DMS114 treated with DMSO at 0.1 percent for 48 hours (cell line): ENCODE measurements around the gene TSTD1.

Experiments
- DNase-seq: peaks from one replicate; lab custom pipeline; 2025; ENCODE audit not compliant: unreplicated experiment; lab: John Stamatoyannopoulos, UW

TSTD1 gene, protein sequence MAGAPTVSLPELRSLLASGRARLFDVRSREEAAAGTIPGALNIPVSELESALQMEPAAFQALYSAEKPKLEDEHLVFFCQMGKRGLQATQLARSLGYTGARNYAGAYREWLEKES

DNA sequence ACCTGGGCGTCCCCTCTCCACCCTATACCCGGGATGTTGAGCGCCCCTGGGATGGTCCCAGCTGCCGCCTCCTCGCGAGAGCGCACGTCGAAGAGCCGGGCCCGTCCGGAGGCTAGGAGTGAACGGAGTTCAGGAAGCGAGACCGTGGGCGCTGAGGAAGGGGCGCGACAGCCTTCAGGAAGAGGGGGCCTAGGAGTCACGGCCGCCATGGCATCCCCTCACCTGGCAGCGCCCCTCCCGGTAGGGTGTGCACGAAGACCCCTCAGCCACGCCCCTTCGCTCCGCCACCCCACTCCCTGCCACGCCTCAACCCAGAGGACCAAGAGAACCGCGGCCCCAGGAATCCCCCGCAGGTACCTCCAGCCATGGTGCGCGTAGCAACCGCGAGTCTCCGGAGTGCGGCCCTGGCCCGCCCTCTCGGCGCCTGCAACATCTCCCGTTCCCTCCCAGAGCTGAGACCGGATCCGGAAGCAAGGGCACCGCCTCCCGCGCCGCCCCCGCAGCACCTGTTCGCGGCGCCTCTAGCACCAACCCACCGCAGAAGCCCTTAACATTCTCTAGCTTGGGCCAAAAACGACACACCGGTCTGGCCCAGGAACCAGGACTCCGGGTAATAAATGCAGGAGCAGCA lies at the start of gene TSTD1:
Gene TSTD1, minus strand, starts transcription at position 442 of the 631 bp plus-strand sequence. Its CDS starts 75 bp downstream, at position 367.
- DNase-seq, result peak; percentile 56

DNA sequence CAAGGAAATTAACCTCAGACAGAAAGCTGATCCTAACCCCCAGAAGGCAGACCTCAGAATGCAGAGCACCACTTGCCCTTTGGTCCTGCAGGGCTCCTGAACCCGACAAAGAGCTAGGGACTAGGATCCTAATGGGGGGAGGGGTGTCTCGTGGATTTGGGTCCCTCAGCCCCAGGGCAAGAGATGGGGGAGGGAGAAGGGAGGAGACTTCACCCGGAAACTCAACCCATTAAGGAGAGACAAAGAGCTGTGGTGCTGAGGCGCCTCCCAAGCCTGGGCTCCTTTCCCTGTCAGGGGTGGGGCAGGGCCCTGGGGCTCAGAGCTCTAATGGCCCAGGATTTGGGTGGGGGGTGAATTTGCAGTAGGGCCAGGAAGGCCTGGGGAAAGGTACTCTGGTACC lies 47.7 kb upstream of the TSTD1 start:
- DNase-seq, result no peak

DNA sequence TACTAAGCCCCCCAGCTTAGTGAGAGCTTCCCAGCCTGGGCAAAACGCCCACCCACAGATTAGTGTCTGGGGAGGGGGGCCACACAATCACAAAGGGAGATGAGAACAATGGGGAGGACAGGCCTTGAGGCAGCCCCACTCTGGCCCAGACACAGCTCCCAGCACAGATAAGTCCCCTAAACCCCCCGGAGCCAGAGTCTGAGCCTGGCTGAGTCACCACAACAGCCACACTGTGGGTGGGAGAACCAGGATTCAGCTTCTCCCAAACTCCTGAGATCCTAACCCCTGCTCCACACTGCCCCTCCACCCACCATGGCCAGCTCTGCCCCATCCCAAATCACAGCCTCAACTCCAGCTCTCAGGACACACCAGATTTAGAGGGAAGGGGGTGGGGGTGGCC lies 46.4 kb upstream of the TSTD1 start:
- no peak for DNase-seq

DNA sequence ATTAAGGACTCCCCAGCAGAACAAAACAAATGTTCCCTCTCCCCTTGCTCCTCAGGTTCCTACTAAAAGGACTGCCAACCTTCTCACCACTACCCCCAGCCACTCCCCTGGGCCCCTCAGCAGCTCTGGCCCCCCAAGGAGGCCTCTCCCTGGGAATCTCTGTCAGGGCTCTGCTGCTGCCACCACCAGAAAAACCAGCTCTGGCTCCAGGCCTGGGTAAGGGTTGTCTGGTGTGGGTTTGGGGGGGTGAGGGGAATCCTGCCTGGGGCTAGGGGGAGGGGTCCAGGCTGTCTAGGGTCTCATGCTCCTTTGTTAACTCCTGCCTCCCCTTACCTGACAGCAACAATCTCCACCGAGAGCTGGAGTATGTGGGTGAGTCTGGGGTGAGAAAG lies 45.8 kb upstream of the TSTD1 start:
- DNase-seq, result no peak

DNA sequence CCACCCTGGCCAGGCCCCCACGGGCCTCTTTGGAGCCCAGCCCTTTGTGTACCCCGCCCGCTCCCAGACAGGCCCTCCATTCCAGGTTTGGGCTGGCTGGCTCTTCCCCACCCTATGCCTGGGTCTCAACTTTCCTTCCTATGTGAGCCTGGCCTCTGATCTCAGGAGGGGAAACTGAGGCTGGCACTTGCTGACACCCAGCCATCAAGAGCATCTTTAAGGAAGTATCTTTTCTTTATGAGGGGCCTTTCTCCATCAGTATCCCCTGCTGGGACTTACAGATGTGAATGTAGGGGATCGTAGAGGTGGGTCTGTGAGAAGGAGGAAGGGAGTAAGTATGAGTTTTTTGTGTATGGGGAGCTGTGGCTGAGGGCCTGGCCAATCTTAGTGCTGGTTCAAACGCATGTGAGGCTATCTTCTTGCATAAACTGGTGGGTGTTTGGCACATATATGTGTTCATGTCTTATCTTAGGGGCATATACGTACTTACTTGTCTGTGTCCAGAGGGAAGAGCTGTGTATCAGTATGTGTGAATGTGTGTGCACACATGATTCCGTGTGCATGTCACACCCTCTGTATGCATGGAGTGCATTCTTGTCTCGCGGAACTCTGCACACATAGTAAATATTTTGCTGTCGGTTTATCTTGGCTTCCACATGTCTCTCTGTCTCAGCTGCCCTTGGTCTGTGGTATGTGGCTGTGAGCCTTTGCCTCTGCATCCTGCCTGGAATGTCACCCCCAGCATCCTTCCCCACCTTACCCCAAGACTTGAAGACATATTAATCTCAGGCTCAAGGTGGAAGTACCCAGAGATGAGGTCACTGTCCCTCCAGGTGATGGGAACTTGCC lies 45.2 kb upstream of the TSTD1 start:
- no peak for DNase-seq

DNA sequence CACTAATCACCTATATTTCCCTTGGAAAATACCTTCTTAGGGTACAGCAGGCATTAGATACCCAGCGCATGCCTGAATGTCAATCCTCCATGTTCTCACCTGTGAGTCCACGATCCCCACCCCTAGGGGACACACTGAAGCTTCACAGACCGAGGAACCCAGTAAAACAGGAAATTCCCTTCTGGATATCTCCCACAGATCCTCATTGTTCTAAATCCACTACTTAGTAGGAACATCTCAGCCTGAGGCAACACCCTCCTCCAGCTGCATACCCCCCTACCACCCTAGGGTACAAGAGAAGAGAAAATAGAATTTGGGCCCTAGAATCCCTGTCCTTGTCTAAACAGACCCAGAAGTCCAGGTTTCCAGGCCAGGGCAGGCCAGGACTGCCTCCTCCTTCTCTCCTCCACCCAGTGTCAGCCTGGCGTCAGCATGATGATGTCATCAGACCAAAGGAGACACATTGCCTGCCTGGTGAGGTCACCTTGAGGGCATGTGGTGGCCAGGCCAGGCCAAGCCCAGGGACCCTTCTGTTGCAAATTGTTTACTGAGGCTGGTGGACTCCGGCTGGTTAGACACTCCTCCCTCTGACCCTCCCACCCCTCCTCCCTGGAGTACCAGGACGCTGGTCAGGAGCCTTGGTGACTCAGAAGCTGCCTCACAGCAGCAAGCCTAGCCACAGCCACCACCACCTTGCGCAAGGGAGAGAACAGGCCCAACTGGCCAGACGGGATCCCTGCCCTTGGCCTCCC lies 44.4 kb upstream of the TSTD1 start:
- DNase-seq, result no peak

DNA sequence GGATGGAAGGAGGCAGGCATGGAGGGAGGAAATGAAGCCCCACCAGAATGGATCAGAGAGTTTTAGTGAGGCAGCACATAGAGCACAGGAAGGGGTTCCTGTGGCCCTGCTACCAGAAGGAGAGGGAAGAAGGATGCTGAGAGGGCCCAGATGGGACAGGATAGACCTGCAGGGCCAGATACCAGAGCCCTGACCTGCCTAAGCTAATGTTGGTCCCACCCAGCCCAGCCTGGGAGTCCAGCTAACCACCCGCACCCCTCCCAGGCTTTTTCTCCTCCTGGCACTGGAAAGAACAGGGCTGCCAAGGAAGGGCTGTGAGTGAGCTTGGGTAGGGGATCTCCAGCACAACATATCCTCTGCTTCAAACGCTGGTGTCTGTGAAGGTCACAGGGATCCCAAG lies 43.7 kb upstream of the TSTD1 start:
- no peak for DNase-seq

DNA sequence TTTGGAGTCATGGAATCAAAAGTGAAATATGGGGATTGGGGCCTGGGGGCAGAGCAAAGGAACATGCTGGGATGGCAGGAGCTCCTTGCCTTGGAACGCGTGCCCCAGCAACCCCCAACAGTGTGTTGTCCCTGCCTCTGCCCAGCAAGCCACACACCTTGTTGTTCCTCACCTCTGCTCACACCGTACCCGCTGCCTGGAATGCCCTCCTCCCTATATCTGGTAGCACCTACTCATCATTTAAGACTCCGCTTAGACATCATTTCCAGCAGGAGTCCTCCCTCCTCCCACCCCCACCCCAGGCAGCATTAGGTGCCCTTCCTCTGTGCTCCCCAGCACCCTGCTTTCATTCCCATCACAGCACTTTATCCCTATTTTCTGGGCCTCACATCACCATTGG lies 42.8 kb upstream of the TSTD1 start:
- no peak for DNase-seq

DNA sequence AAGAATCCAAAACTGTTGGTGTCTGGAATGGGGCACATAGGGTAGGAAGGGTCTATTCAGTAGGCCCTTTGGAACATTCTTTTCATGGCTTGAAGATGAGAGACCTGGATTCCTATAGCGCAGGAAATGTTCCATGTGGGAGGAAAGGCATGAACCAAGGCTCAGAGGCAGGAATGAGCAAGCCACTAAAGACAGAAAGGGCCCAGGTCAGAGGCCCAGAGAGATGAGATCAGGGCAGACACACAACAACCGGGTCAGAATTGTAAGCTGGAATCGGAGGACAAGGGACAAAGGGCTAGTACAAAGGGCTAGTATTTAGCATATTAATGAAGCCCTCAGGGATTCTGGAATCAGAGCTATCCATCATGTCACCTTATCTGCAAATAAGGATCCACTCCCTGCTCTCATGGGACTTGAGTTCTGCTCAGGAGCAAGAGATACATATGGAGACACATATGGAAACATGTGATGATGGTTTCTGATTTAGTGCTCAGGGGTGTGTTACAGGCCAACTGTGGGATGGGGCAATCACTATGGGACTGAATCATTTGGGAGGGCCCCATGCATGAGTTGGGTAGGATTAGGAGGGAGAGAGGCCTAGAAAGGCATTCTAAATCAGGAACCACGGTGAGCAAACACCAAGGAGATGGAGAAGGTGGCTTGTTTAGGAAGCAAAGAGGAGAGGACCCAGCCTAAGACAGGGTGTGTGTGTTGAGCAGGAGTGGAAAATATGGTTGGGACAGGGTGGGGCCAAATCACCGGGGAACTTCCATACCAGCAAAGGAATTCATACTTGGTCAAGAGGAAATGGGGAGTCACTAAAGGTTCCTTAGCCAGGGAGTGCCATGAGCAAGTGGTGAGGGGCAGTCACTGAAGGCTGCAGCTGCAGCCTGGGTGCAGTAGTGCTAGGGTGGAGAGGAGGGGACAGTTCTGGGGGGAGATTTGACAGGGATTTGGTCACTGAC lies 42.0 kb upstream of the TSTD1 start:
- DNase-seq, result no peak

DNA sequence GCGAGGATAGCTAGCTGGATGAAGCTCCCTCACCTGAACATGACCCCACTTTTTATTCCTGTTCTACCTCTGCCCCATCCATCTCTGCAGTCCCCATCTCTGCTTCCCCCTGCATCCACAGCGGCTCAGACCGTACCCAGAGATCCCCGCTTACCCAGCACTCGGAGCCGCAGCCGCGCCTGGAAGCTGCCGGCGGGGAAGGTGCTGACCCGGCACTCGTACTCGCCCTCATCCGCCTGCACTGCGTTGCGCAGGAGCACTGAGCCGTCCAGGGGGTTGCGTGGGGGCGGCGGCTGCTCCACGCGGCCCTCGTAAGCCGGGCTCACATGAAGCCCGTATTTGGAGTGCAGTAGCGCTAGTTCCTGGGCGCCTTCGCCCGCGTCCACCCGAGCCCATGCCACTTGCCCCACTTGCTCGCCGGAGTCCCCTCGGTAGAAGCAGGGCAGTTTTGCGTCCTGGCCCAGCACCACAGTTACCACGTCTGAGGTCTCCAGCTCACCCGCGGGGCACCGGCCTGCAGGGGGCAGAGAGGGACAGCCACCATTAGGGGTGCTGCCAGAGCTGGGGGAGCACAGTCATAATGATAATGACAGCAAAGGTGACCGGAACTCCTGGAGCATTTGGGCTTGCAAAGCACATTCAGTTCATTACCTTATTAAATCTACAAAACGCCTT lies 40.8 kb upstream of the TSTD1 start:
- no peak for DNase-seq

DNA sequence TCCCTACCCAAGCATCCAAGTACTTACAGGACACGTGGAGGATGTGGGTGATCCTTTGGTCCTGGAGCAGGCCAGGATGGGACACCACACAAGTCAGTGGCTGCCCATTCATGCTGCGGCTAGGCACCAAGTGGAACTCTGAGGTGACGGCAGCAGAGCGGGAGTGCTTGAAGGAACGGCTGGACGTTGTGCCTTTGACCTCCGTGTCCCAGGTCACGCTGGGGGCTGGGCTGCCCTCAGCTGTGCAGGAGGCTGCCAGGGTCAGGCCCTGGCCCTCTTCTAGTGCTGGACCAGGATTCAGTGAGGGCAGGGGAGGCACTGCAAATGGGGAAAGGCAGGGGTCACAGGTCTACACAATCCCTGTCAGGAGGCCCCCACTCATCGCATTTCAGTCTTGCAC lies 38.7 kb upstream of the TSTD1 start:
- no peak for DNase-seq

DNA sequence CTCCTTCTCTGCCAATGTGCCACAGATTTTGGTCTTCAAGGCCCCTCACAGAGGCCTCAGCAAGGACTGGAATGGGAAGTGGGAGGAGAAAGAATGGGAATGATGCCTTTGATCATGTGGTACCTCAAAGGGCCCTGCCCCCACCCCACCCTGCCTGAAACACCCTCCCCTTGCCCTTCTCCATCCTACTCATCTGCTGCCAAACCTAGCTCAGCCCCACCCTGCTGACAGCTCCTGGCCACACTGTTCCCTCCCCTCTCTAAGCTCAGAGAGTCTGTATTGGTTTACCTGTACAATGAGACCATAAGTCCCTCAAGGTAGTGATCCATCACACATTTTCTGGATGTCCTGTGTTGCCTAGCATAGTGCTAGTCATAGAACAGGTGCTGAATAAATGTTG lies 37.6 kb upstream of the TSTD1 start:
- no peak for DNase-seq

DNA sequence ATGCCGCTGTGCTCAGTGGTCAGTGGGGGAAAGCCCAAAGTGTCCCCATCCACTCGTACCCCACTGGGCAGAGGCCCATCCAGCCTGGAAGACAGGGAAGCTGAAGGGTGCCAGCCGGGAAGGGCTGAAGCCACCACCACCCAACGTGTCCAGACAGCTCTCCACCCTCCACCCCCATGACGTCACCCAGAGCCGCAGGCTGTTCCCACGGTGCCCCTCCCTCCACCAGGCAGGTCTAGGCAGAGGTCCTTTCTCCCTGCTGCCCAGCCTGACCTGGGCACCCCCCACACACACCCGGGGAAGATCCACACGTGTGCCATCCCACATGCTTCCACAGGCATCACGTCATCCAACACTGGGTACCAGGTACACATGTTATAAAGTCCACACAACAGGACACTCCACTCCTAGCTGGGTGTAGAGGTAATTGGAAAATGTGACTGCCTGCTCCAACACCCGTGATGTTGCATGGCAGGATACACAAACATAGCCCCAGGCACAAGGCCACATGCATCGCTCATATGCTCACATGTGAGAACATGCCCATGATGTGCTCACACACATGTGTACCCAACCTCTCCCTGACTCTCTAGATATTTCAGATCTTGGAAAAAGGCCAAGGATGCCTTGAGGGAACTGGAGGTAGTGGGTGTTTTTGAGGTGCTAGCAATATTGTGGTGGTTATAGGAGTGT lies 36.1 kb upstream of the TSTD1 start:
- no peak for DNase-seq

DNA sequence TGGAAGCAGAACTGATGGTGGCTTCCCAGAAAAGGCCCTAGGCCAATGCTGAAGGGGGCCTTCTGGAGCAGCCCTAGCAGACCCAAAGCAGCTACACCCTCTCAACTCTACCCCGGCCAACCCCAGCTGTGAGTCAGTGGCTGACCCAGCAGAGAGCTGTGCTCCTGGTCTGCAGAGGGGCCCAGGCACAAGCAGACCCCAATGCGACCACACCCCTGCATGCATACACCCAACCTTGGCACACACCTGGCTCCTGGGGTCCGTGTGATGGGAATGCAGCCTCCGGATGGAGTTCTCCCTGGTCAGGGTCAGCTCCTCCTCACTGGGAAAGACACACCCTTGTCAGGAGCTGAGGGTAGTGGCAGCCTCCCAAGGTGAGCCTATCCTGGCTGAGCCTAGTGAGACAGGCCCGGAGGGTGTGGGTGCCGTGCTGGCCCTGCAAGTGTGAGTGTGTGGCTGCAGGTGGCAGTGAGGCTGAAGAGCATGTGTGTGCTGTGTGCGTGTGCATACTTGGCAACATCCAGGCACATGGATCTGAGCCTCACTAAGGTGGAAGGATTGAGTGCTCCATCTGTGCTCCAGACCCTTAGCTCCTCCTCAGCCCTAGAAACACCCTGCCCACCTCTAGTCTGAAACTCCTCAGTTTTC lies 34.8 kb upstream of the TSTD1 start:
- DNase-seq, result no peak

DNA sequence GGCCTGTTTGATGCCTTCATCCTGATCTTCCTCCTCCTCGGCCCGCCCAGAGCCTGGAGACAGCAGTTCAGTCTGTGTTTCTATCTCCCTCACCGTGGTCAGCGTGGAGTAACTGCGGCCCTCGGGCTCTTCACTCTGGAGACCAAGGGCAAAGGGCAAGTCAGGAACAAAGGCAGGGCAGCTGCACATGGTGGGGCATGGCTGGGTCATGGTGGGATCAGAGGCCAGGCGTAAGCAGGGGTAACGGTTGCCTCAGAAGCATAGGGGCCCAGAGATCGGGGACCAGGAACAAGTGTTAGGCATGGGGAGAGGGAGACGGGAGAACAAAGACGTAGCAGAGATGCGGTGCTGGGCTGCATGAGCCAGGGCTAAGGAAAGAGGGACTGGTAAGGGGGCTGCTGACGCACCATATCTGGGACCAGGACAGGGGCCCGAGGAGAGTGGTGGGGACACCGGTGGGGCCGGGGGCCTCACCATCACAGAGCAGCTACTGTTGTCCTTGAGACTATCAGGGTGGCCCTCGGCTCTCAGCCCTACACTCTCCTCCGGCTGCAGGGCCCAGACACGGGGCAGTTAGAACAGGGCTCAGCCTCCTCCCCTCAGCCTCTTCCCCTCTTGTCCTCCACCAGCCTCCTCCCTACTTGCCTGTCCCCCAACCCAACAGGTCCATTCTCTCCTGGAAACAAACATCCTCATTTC lies 34.1 kb upstream of the TSTD1 start:
- no peak for DNase-seq

DNA sequence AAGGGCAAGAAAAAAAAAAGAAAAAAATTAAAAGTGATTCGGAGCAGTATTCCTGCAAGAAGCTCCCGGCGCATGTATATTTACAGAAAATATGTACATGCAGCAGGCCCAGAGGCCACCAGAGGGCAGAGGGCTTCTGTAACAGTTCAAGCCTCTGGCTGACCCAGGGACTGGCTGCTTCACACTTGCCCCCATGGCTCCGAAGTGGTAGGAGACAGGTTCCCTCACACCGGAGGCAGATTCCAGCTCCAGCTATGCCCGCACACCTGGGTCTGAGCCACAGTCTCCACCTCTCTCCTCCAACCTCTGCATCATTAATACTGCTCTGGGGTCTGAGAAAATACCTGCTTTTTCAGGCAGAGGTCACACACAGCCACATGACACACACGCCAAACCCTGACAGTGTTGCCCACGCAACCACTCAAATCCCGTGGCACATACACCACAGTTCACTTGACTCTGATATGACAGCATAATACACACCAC lies 33.2 kb upstream of the TSTD1 start:
- DNase-seq, result no peak

DNA sequence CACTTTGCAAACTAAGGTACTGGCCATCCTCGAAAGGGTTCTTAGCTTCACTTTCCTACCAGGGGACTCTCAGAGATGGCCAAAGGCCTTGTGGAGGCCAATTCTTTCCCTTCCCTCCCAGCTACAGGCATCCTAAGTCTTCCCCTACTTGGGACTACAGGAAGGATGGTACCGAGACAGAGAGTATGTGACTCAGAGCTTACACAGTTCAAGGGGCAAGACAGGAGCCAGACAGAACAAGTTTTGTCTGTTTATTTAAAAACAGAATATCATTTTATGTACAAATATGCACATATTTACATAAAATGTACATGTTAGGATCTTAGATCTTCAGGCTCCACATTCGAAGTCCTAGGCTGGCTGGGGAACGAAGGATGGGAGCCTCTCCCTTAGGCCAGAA lies 32.0 kb upstream of the TSTD1 start:
- no peak for DNase-seq

DNA sequence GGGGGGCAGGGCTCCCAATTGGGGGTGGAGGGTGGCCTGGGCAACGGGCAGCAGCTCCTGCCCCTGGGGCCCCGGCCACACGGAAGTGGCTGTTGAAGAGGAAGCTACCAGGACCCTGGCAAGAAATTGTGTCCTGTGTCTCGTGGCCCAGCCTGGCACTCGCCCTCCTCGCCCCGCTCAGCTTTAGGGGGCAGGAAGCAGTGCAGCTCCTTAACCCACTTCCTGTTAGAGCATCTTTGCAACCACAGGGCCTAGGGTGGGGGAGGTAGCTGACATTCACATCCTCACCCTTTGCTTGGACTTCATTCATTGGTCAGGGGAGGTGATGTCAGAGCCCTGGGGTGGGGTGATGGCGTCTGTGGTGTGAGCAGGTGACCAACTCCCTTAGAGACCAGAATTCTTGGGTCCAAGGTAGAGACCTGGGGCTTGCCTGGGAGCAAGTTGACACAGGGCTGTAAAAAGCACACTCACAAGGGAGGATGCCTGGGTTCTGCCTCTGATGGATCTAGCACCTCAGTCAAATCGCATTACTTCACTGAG lies 31.0 kb upstream of the TSTD1 start, which contains the start of gene ARHGAP30:
Gene ARHGAP30, minus strand, starts transcription at position 161 of the 540 bp plus-strand sequence. CDS start 267 bp downstream, outside the sequence.
- DNase-seq, result no peak
